WTC11 (cell line): ENCODE measurements around the gene PRRG1. TPM values are rescaled to one million over a fixed set of nuclear protein-coding genes. Genes with fewer than 3 reads are reported as not detected.

ENCODE experiments used
- ATAC-seq: fragments of 200-7000 bp; cut with Tn5 transposase; 2 replicates; pipeline ENCODE4 v1.10.0; 2021; ENCODE audit warnings: mild to moderate bottlenecking, moderate library complexity
- CTCF ChIA-PET: fragments of 300-600 bp; sonication (Branson Sonifier 250); formaldehyde crosslinking; loops from one replicate; lab custom pipeline; 2021; ENCODE audit warnings: antibody characterized with exemption; lab: Charles Lee
- POLR2A ChIA-PET: fragments of 350-600 bp; sonication (Branson Sonifier 250); formaldehyde crosslinking; loops from one replicate; lab custom pipeline; 2021; ENCODE audit warnings: antibody characterized with exemption; lab: Charles Lee
- DNase-seq: peaks from one replicate; pipeline ENCODE4 v3.0.0; 2021; ENCODE audit warnings: low spot score
- H3K27ac Mint-ChIP-seq: 2 replicates; pipeline ENCODE4 v1.8.0; 2021; ENCODE audit warnings: mixed read lengths
- H3K27me3 Mint-ChIP-seq: 2 replicates; pipeline ENCODE4 v1.8.0; 2021; ENCODE audit warnings: low read depth, mild to moderate bottlenecking, moderate library complexity, mixed read lengths
- H3K36me3 Mint-ChIP-seq: 2 replicates; pipeline ENCODE4 v1.8.0; 2021; ENCODE audit warnings: mixed read lengths
- H3K4me1 Mint-ChIP-seq: 2 replicates; pipeline ENCODE4 v1.8.0; 2022; ENCODE audit warnings: mixed read lengths
- H3K4me3 Mint-ChIP-seq: 2 replicates; pipeline ENCODE4 v1.8.0; 2021; ENCODE audit warnings: mild to moderate bottlenecking, moderate library complexity, mixed read lengths
- H3K9me3 Mint-ChIP-seq: 2 replicates; pipeline ENCODE4 v1.8.0; 2021; ENCODE audit warnings: mixed read lengths
- ATF3 ChIP-seq: sonication (generic); formaldehyde crosslinking; conservative IDR thresholded peaks from 2 replicates; pipeline ENCODE4 v1.8.1; 2022; ENCODE audit warnings: mild to moderate bottlenecking, missing genetic modification reagents
- ELF4 ChIP-seq: sonication (generic); formaldehyde crosslinking; IDR thresholded peaks from 2 replicates; pipeline ENCODE4 v1.8.1; 2022; ENCODE audit warnings: low read depth, mild to moderate bottlenecking, moderate library complexity, missing genetic modification reagents
- FOXJ3 ChIP-seq: sonication (generic); formaldehyde crosslinking; IDR thresholded peaks from 2 replicates; pipeline ENCODE4 v1.9.0; 2021; ENCODE audit warnings: missing genetic modification reagents, mild to moderate bottlenecking, borderline replicate concordance
- JUN ChIP-seq: sonication (generic); formaldehyde crosslinking; IDR thresholded peaks from 2 replicates; pipeline ENCODE4 v1.8.0; 2023; ENCODE audit warnings: mild to moderate bottlenecking, missing genetic modification reagents
- MLX ChIP-seq: sonication (generic); formaldehyde crosslinking; IDR thresholded peaks from 2 replicates; pipeline ENCODE4 v1.8.1; 2023; ENCODE audit warnings: mild to moderate bottlenecking, missing genetic modification reagents, moderate library complexity
- NFYB ChIP-seq: sonication (generic); formaldehyde crosslinking; conservative IDR thresholded peaks from 2 replicates; pipeline ENCODE4 v1.8.0; 2022; ENCODE audit warnings: low read depth, missing genetic modification reagents
- NR2C2 ChIP-seq: sonication (generic); formaldehyde crosslinking; IDR thresholded peaks from 2 replicates; pipeline ENCODE4 v1.8.0; 2022; ENCODE audit warnings: mild to moderate bottlenecking, missing genetic modification reagents
- RORB ChIP-seq: fragments of 250-450 bp; sonication (Bioruptor Pico); IDR thresholded peaks from 2 replicates; pipeline ENCODE4 v1.9.0; 2021; ENCODE audit warnings: mild to moderate bottlenecking
- SMAD4 ChIP-seq: sonication (generic); formaldehyde crosslinking; IDR thresholded peaks from 2 replicates; pipeline ENCODE4 v1.8.0; 2022; ENCODE audit warnings: mild to moderate bottlenecking, missing genetic modification reagents
- STAT6 ChIP-seq: sonication (generic); formaldehyde crosslinking; conservative IDR thresholded peaks from 2 replicates; pipeline ENCODE4 v1.8.1; 2023; ENCODE audit warnings: mild to moderate bottlenecking, low read depth, missing genetic modification reagents, moderate library complexity
- TEAD1 ChIP-seq: sonication (generic); formaldehyde crosslinking; IDR thresholded peaks from 2 replicates; pipeline ENCODE4 v1.8.0; 2022; ENCODE audit warnings: mild to moderate bottlenecking, missing genetic modification reagents
- USF2 ChIP-seq: sonication (generic); formaldehyde crosslinking; IDR thresholded peaks from 2 replicates; pipeline ENCODE4 v1.8.1; 2023; ENCODE audit warnings: mild to moderate bottlenecking, missing genetic modification reagents, moderate library complexity
- ZBTB21 ChIP-seq: sonication (generic); formaldehyde crosslinking; IDR thresholded peaks from 2 replicates; pipeline ENCODE4 v1.8.1; 2023; ENCODE audit warnings: mild to moderate bottlenecking, missing genetic modification reagents, borderline replicate concordance
- ZNF232 ChIP-seq: sonication (generic); formaldehyde crosslinking; IDR thresholded peaks from 2 replicates; pipeline ENCODE4 v1.8.0; 2022; ENCODE audit warnings: mild to moderate bottlenecking, missing genetic modification reagents
- ZNF281 ChIP-seq: sonication (generic); formaldehyde crosslinking; IDR thresholded peaks from 2 replicates; pipeline ENCODE4 v1.8.0; 2023; ENCODE audit warnings: mild to moderate bottlenecking, missing genetic modification reagents
- ZNF317 ChIP-seq: sonication (generic); formaldehyde crosslinking; IDR thresholded peaks from 2 replicates; pipeline ENCODE4 v1.8.1; 2023; ENCODE audit warnings: low read depth, mild to moderate bottlenecking, moderate library complexity, missing genetic modification reagents, borderline replicate concordance
- ZNF425 ChIP-seq: fragments of 250-450 bp; sonication (Bioruptor Pico); conservative IDR thresholded peaks from 2 replicates; pipeline ENCODE4 v1.9.0; 2021; ENCODE audit warnings: mild to moderate bottlenecking
- ZNF512 ChIP-seq: sonication (generic); formaldehyde crosslinking; IDR thresholded peaks from 2 replicates; pipeline ENCODE4 v1.8.1; 2022; ENCODE audit warnings: missing genetic modification reagents, borderline replicate concordance
- ZNF532 ChIP-seq: fragments of 250-450 bp; sonication (Bioruptor Pico); IDR thresholded peaks from 2 replicates; pipeline ENCODE4 v1.9.0; 2021; ENCODE audit warnings: mild to moderate bottlenecking, borderline replicate concordance
- ZSCAN18 ChIP-seq: fragments of 250-450 bp; sonication (Bioruptor Pico); IDR thresholded peaks from 2 replicates; pipeline ENCODE4 v2.1.2; 2022; ENCODE audit warnings: mild to moderate bottlenecking, moderate library complexity
- total RNA-seq: library from RNA; stranded (reverse); gene quantifications from 3 replicates; pipeline ENCODE4 v1.2.3, GENCODE V29; 2021

The PRRG1 gene
- total RNA-seq, 1 experiment from 2014 or later: 8.1 TPM

- Mint-ChIP-seq H3K36me3 (no peaks in the 10 kb centered on the region), H3K27ac (no peak overlapping the region), H3K4me3 (no peak overlapping the region), H3K4me1 (peaks cover 31% of the 10 kb centered on the region), H3K9me3 (no peaks in the 10 kb centered on the region), H3K27me3 (no peaks in the 10 kb centered on the region; the same call in 1 of the 2 replicates)
- TF ChIP-seq ZNF425: no peak
- TF ChIP-seq ELF4 (CRISPR knock-in tag): no peak
- no peak for TF ChIP-seq MLX (CRISPR knock-in tag)
- TF ChIP-seq TEAD1 (CRISPR knock-in tag): no peak
- no peak for TF ChIP-seq USF2 (CRISPR knock-in tag)
- TF ChIP-seq RORB (CRISPR knock-in tag): no peak
- no peak for TF ChIP-seq NFYB
- TF ChIP-seq ZNF512 (CRISPR knock-in tag): no peak
- no peak for TF ChIP-seq ZNF232 (CRISPR knock-in tag)
- no peak for TF ChIP-seq ZNF317
- TF ChIP-seq SMAD4: no peak
- TF ChIP-seq STAT6 (CRISPR knock-in tag): no peak
- no peak for TF ChIP-seq ZNF532 (CRISPR knock-in tag)
- TF ChIP-seq ATF3 (CRISPR knock-in tag): no peak
- TF ChIP-seq NR2C2: no peak
- no peak for TF ChIP-seq ZBTB21 (CRISPR knock-in tag)
- no peak for TF ChIP-seq ZNF281 (CRISPR knock-in tag)
- no peak for TF ChIP-seq ZSCAN18 (CRISPR knock-in tag)
- no peak for TF ChIP-seq FOXJ3 (CRISPR knock-in tag)
- TF ChIP-seq JUN (CRISPR knock-in tag): no peak
- CTCF ChIA-PET: no interaction called here
- ATAC-seq: no peak
- POLR2A ChIA-PET: no interaction called here
- no peak for DNase-seq
Observed at GRCh38 chrX:37347420-37347819, 1.7 kb upstream of the PRRG1 start.
